ENCODE results near the gene CNEP1R1. TPM values are rescaled to one million over a fixed set of nuclear protein-coding genes. Genes with fewer than 3 reads are reported as not detected.
A peak's percentile ranks its signal among the peaks of the same experiment; 100 is the strongest.

Gene CNEP1R1
- total RNA-seq, 1 experiment from 2014 or later, result 13.8 TPM

GRCh38 chr16:50079397-50080140, 54.5 kb downstream of the CNEP1R1 start:
- H3K4me3 Mint-ChIP-seq, result no peak overlapping the region
- ChIA-PET POLR2A (no interaction called here), CTCF (no interaction called here)
- no peaks in the 10 kb centered on the region for H3K4me1 Mint-ChIP-seq
- no peaks in the 10 kb centered on the region for H3K27me3 Mint-ChIP-seq (ENCODE audit: low read depth)
- no peaks in the 10 kb centered on the region for H3K9me3 Mint-ChIP-seq
- peak overlapping the region; percentile 34; the same call in 1 of the 2 replicates for H3K27ac Mint-ChIP-seq
- DNase-seq (ENCODE audit: low spot score) (no peak), ATAC-seq (no peak)
- TF ChIP-seq GTF2I (CRISPR knock-in tag; conservative IDR thresholded peaks at IDR 0.05) (no peak), HMGA2 (CRISPR knock-in tag; IDR thresholded peaks at IDR 0.05) (no peak), AFF4 (CRISPR knock-in tag; IDR thresholded peaks at IDR 0.05; ENCODE audit: borderline replicate concordance) (no peak), ATF3 (CRISPR knock-in tag; conservative IDR thresholded peaks at IDR 0.05) (no peak), E2F4 (CRISPR knock-in tag; IDR thresholded peaks at IDR 0.05; ENCODE audit: borderline replicate concordance, low read depth) (no peak)
- peaks cover 51% of the 10 kb centered on the region for H3K36me3 Mint-ChIP-seq

GRCh38 chr16:50081428-50082018, 56.5 kb downstream of the CNEP1R1 start:
- ChIA-PET POLR2A (no interaction called here), CTCF (no interaction called here)
- Mint-ChIP-seq H3K36me3 (peaks cover 60% of the 10 kb centered on the region), H3K27ac (no peak overlapping the region; the same call in 1 of the 2 replicates), H3K27me3 (ENCODE audit: low read depth) (no peaks in the 10 kb centered on the region), H3K9me3 (no peaks in the 10 kb centered on the region), H3K4me1 (no peaks in the 10 kb centered on the region), H3K4me3 (no peak overlapping the region)
- ATAC-seq (no peak), DNase-seq (ENCODE audit: low spot score) (no peak)
- no peak for TF ChIP-seq CBFB (CRISPR knock-in tag; IDR thresholded peaks at IDR 0.05; ENCODE audit: low read depth)
- no peak for TF ChIP-seq ZNF138 (CRISPR knock-in tag; conservative IDR thresholded peaks at IDR 0.05)
- TF ChIP-seq E2F5 (CRISPR knock-in tag; IDR thresholded peaks at IDR 0.05), result no peak
- TF ChIP-seq ELF4 (CRISPR knock-in tag; IDR thresholded peaks at IDR 0.05; ENCODE audit: low read depth), result no peak
- no peak for TF ChIP-seq NFATC4 (CRISPR knock-in tag; IDR thresholded peaks at IDR 0.05)
- no peak for TF ChIP-seq NR1H2 (CRISPR knock-in tag; IDR thresholded peaks at IDR 0.05)
- TF ChIP-seq CDX4 (CRISPR knock-in tag; IDR thresholded peaks at IDR 0.05; ENCODE audit: borderline replicate concordance), result no peak
- no peak for TF ChIP-seq TCF7 (CRISPR knock-in tag; IDR thresholded peaks at IDR 0.05; ENCODE audit: low read depth)
- TF ChIP-seq ARID4B (CRISPR knock-in tag; IDR thresholded peaks at IDR 0.05; ENCODE audit: borderline replicate concordance), result no peak

Data from WTC11 (cell line).